ENCODE data around the gene PDE4C. TPM values are rescaled to one million over a fixed set of nuclear protein-coding genes. Genes with fewer than 3 reads are reported as not detected.

The PDE4C gene
- total RNA-seq, 1 experiment from 2014 or later: 3.0 TPM

- TF ChIP-seq ZNF532 (CRISPR knock-in tag; IDR thresholded peaks at IDR 0.05; ENCODE audit: borderline replicate concordance): no peak
- no peak for TF ChIP-seq GABPB1 (CRISPR knock-in tag; IDR thresholded peaks at IDR 0.05)
- TF ChIP-seq CBFB (CRISPR knock-in tag; IDR thresholded peaks at IDR 0.05; ENCODE audit: low read depth): no peak
- TF ChIP-seq ZNF512 (CRISPR knock-in tag; IDR thresholded peaks at IDR 0.05; ENCODE audit: borderline replicate concordance): no peak
Measured at GRCh38 chr19:18174983-18175382, 51.3 kb downstream of the PDE4C start (continued).

Other genes with a start within 250 kb of the PDE4C start
- gene ARRDC2, start 218.3 kb downstream of the PDE4C start, total RNA-seq (2021): 9.2 to 9.9 TPM (median 9.8 TPM) in 3 replicates
- not detected in 3 replicates for gene IL12RB1, start 139.5 kb downstream of the PDE4C start, total RNA-seq (2021)
- 10.8 to 11.5 TPM (median 11.2 TPM) in 3 replicates for gene MAST3, start 128.7 kb downstream of the PDE4C start, total RNA-seq (2021)
- gene PIK3R2, start 73.3 kb downstream of the PDE4C start, total RNA-seq (2021): 51.9 to 56.9 TPM (median 53.8 TPM) in 3 replicates
- gene IFI30, start 52.6 kb downstream of the PDE4C start, total RNA-seq (2021): 20.2 to 30.3 TPM (median 26.2 TPM) in 3 replicates
- 26.3 to 29.8 TPM (median 28.0 TPM) in 3 replicates for gene MPV17L2, start 33.2 kb downstream of the PDE4C start, total RNA-seq (2021)
- gene RAB3A, start 22.4 kb downstream of the PDE4C start, total RNA-seq (2021): 12.2 to 14.7 TPM (median 14.6 TPM) in 3 replicates
- 0.46 to 1.0 TPM (median 0.61 TPM) in 3 replicates for gene IQCN, start 48.0 kb upstream of the PDE4C start, total RNA-seq (2021)
- 121 to 137 TPM (median 133 TPM) in 3 replicates for gene JUND, start 55.2 kb upstream of the PDE4C start, total RNA-seq (2021)
- 373 to 434 TPM (median 409 TPM) in 3 replicates for gene LSM4, start 96.6 kb upstream of the PDE4C start, total RNA-seq (2021)
- 39.2 to 68.1 TPM (median 40.8 TPM) in 3 replicates for gene PGPEP1, start 114.2 kb upstream of the PDE4C start, total RNA-seq (2021)
- 18.3 to 27.3 TPM (median 19.1 TPM) in 3 replicates for gene GDF15, start 159.7 kb upstream of the PDE4C start, total RNA-seq (2021)
- 0.07 to 0.31 TPM (median 0.18 TPM) in 3 replicates for gene LRRC25, start 171.2 kb upstream of the PDE4C start, total RNA-seq (2021)
- gene SSBP4, start 193.0 kb upstream of the PDE4C start, total RNA-seq (2021): 44.5 to 51.2 TPM (median 47.4 TPM) in 3 replicates
- 236 to 310 TPM (median 307 TPM) in 3 replicates for gene ISYNA1, start 211.7 kb upstream of the PDE4C start, total RNA-seq (2021)